Bronchial epithelial cell (primary cell): ENCODE results near the gene SPAG16. TPM values are rescaled to one million over a fixed set of nuclear protein-coding genes. Genes with fewer than 3 reads are reported as not detected.

ENCODE experiments used
- DNase-seq: peaks from one replicate; pipeline ENCODE4 v3.0.0-alpha.2; 2010; ENCODE audit warnings: low read depth
- FAIRE-seq: peaks from 2 replicates; lab custom pipeline; 2011; peaks lifted over from hg19 to GRCh38; lab: Jason Lieb, UNC
- H3K27me3 ChIP-seq: 2 replicates; pipeline ENCODE4 v1.5.1; 2011; ENCODE audit warnings: low read length; ENCODE audit not compliant: control insufficient read depth, insufficient read depth
- H3K36me3 ChIP-seq: 2 replicates; pipeline ENCODE4 v1.5.1; 2011; ENCODE audit warnings: low read length; ENCODE audit not compliant: control insufficient read depth, insufficient read depth
- H3K4me3 ChIP-seq: 2 replicates; pipeline ENCODE4 v1.5.1; 2011; ENCODE audit warnings: mild to moderate bottlenecking, low read depth, low read length, control low read depth
- total RNA-seq: library from RNA; depleted of rRNA; stranded (reverse); fragments of >200 nt; gene quantifications from 2 replicates; pipeline ENCODE4 v1.2.1, GENCODE V29; 2014
- TF ChIP-seq, protein P1 (sequence below): IDR thresholded peaks from 2 replicates; pipeline ENCODE4 v1.5.1; 2011; ENCODE audit warnings: mild to moderate bottlenecking, moderate library complexity, low read length, control low read depth, inconsistent platforms; ENCODE audit not compliant: insufficient read depth, severe bottlenecking

The SPAG16 gene
- total RNA-seq, 1 donor from 2014 or later, result 10.8 TPM

DNA sequence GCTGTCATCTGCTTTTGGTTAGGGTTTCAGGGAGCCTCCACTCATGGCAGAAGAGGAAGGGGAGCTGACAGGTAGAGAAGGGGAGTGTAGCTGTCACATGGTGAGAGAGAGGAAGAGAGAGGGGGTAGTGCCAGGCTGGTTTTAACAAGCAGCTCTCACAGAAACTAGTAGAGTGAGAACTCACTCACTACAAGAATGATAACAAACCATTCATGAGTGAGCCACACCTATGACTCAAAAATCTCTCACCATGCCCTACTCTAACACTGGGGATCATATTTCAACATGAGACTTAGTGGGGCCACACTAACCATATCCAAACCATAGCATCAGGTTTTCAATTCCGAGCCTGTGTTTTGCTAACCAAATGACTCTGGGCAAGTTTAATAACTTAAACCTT, 851.7 kb downstream of the SPAG16 start:
- H3K4me3 ChIP-seq, result no peak overlapping the region
- TF ChIP-seq, protein P1, sequence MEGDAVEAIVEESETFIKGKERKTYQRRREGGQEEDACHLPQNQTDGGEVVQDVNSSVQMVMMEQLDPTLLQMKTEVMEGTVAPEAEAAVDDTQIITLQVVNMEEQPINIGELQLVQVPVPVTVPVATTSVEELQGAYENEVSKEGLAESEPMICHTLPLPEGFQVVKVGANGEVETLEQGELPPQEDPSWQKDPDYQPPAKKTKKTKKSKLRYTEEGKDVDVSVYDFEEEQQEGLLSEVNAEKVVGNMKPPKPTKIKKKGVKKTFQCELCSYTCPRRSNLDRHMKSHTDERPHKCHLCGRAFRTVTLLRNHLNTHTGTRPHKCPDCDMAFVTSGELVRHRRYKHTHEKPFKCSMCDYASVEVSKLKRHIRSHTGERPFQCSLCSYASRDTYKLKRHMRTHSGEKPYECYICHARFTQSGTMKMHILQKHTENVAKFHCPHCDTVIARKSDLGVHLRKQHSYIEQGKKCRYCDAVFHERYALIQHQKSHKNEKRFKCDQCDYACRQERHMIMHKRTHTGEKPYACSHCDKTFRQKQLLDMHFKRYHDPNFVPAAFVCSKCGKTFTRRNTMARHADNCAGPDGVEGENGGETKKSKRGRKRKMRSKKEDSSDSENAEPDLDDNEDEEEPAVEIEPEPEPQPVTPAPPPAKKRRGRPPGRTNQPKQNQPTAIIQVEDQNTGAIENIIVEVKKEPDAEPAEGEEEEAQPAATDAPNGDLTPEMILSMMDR, result no peak
- DNase-seq (peak; percentile 95), FAIRE-seq (peak; percentile 85)
- no peaks in the 10 kb centered on the region for H3K36me3 ChIP-seq
- H3K27me3 ChIP-seq, result no peaks in the 10 kb centered on the region

DNA sequence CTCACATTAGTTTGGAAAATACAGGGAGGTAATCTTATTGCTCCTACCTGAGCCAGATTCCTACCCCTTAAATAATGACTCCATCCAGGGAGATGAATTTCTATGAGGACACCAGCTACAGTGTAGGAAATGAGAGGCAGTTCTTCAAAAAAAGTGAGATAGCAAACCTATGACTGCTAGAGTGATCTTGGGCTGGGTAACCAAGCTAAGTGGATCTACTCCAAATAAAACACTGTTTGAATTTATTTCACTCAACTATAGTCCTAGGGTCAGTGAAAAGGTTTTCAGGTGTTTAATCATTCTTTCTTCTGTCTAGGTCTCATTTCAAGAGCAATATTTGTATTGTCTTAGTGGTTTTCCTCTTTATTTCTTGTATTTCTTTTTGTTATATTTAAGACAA, 854.5 kb downstream of the SPAG16 start:
- FAIRE-seq, result no peak

GRCh38 chr2:214139630-214140284, 855.5 kb downstream of the SPAG16 start:
- Histone ChIP-seq H3K36me3 (no peaks in the 10 kb centered on the region), H3K4me3 (no peak overlapping the region), H3K27me3 (no peaks in the 10 kb centered on the region)
- no peak for DNase-seq
- peak; percentile 70 for FAIRE-seq
- TF ChIP-seq, protein P1, result no peak

More for the DNA sequence above, 854.5 kb downstream of the SPAG16 start:
- no peaks in the 10 kb centered on the region for H3K27me3 ChIP-seq
- TF ChIP-seq, protein P1, result no peak
- no peak overlapping the region for H3K4me3 ChIP-seq
- no peaks in the 10 kb centered on the region for H3K36me3 ChIP-seq
- DNase-seq, result no peak

DNA sequence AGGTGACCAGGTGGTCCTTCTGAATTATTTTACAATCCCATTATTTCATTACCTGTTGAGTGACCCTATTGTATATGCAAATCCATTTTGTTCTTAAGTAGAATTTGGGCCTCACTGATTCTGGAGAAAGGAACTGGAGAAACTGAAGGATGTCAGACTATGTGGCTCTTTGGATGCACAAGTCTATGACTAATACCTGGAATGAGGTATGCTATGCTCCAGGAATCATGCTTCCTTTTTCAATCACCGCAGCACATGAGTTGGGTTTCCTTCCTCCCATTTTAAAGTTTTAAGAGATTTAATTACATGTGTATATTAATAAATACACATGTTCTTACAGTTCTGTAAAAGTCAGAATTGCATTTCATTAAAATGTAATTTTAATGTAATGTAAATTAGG, 872.7 kb downstream of the SPAG16 start:
- no peak for FAIRE-seq
- Histone ChIP-seq H3K4me3 (no peak overlapping the region), H3K36me3 (no peaks in the 10 kb centered on the region), H3K27me3 (no peaks in the 10 kb centered on the region)
- peak; percentile 59 for DNase-seq
- TF ChIP-seq, protein P1, result no peak

DNA sequence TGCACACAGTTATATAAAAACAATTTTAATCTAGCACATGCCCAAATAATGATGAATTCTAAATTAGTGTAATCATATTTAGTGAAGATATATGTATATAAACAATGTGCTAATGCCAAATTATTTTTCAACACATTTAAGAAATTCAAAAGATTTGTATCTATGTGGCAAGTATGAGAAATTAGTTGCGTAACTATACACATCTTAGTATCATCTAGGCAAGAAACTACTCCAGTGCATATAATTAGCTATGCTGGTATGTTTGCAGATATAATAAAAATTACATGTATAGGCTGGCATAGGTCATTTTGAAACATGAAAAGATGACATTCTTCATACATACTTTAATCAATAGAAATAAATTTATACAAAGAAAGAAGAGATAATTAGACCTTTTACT, 874.6 kb downstream of the SPAG16 start:
- Histone ChIP-seq H3K36me3 (no peaks in the 10 kb centered on the region), H3K4me3 (no peak overlapping the region), H3K27me3 (no peaks in the 10 kb centered on the region)
- FAIRE-seq (no peak), DNase-seq (no peak)
- TF ChIP-seq, protein P1, result no peak

GRCh38 chr2:214169281-214169680, 885.0 kb downstream of the SPAG16 start:
- FAIRE-seq (no peak), DNase-seq (no peak)
- no peaks in the 10 kb centered on the region for H3K36me3 ChIP-seq
- no peaks in the 10 kb centered on the region for H3K27me3 ChIP-seq
- H3K4me3 ChIP-seq, result no peak overlapping the region
- TF ChIP-seq, protein P1, result no peak
